K562 (cell line): ENCODE measurements around the gene ARHGAP30. TPM values are rescaled to one million over a fixed set of nuclear protein-coding genes. Genes with fewer than 3 reads are reported as not detected.

Experiments
- CEBPB ChIP-seq: fragments of 450-650 bp; IDR thresholded peaks from 2 replicates; pipeline ENCODE4 v1.6.1; 2016; ENCODE audit warnings: missing genetic modification characterization, missing compliant biosample characterization
- CHD1 ChIP-seq: fragments of 200-600 bp; sonication (generic); IDR thresholded peaks from one replicate; pipeline ENCODE4 v1.6.1; 2012; ENCODE audit warnings: mild to moderate bottlenecking, moderate library complexity, low read length, inconsistent platforms
- HDAC3 ChIP-seq: fragments of 450-650 bp; IDR thresholded peaks from 2 replicates; pipeline ENCODE4 v1.6.1; 2018; ENCODE audit warnings: borderline replicate concordance, mild to moderate bottlenecking, moderate library complexity; ENCODE audit not compliant: partially characterized antibody
- MYC ChIP-seq, 2 experiments: fragments of 250-450 bp in 1 of 2; sonication (Bioruptor Pico) in 1 of 2; IDR thresholded peaks; 2 replicates each; pipeline versions ENCODE4 v1.5.1 to v1.6.1; 2012 to 2021; ENCODE audit warnings: low read depth in 2 of 2, borderline replicate concordance in 1 of 2, improper control_type of control experiment in 1 of 2, low read length in 1 of 2, mild to moderate bottlenecking in 1 of 2, moderate library complexity in 1 of 2
- PBX2 ChIP-seq, 2 experiments: IDR thresholded peaks in 1 of 2; conservative IDR thresholded peaks in 1 of 2; 2 replicates each; pipeline ENCODE4 v1.6.1; 2016; ENCODE audit warnings: low read depth in 2 of 2, mild to moderate bottlenecking in 1 of 2, missing compliant biosample characterization in 1 of 2, missing genetic modification characterization in 1 of 2, moderate library complexity in 1 of 2
- PRPF4 ChIP-seq: fragments of 200-400 bp; formaldehyde crosslinking; IDR thresholded peaks from one replicate; pipeline ENCODE4 v1.6.1; 2017; ENCODE audit warnings: low read length, low read depth, mild to moderate bottlenecking; ENCODE audit not compliant: insufficient read depth, poor library complexity, severe bottlenecking
- RAD51 ChIP-seq: fragments of 450-650 bp; IDR thresholded peaks from 2 replicates; pipeline ENCODE4 v1.7.1; 2016; ENCODE audit warnings: low read depth, mild to moderate bottlenecking, borderline replicate concordance
- RFX1 ChIP-seq: fragments of 450-650 bp; IDR thresholded peaks from 2 replicates; pipeline ENCODE4 v1.6.1; 2016; ENCODE audit warnings: mild to moderate bottlenecking, moderate library complexity
- SRF ChIP-seq, 2 experiments: fragments of 250-450, 450-650 bp in 1 of 2; sonication (Bioruptor Pico) in 1 of 2; sonication (generic) in 1 of 2; formaldehyde crosslinking; IDR thresholded peaks; 2 replicates each; pipeline versions ENCODE4 v1.5.0 to v1.5.1; 2020 to 2022; ENCODE audit warnings: mild to moderate bottlenecking in 1 of 2, missing genetic modification reagents in 1 of 2
- SRSF1 ChIP-seq: fragments of 200-400 bp; formaldehyde crosslinking; IDR thresholded peaks from 2 replicates; pipeline ENCODE4 v1.6.1; 2017; ENCODE audit warnings: mild to moderate bottlenecking, low read depth, low read length, moderate library complexity
- TRIM28 ChIP-seq: fragments of 450-650 bp; IDR thresholded peaks from 2 replicates; pipeline ENCODE4 v1.6.1; 2017
- ZBTB34 ChIP-seq: fragments of 250-450 bp; sonication (Bioruptor Pico); IDR thresholded peaks from 2 replicates; pipeline ENCODE4 v1.8.0; 2021; ENCODE audit warnings: mild to moderate bottlenecking, moderate library complexity
- ZNF561 ChIP-seq: fragments of 450-650 bp; formaldehyde crosslinking; conservative IDR thresholded peaks from 2 replicates; pipeline ENCODE4 v1.4.0; 2020; ENCODE audit warnings: mild to moderate bottlenecking, moderate library complexity
- polyA plus RNA-seq, 8 experiments: library from polyadenylated mRNA; depleted of rRNA in 4 of 8; stranded (reverse) in 5 of 8; unstranded in 3 of 8; fragments of >200 nt; fragmentation: Nextera tagmentation in 2 of 8; fragmentation: Illumina TruSeq in 1 of 8; extraction: Ambion mirVana in 2 of 8; extraction: Trizol in 1 of 8; gene quantifications; 2 replicates each; pipeline versions ENCODE4 v1.2.1 to v1.2.3, GENCODE V29; 2011 to 2014; ENCODE audit warnings: inconsistent platforms in 1 of 8, missing spikeins in 1 of 8
- total RNA-seq, 7 experiments: library from RNA; depleted of rRNA in 6 of 7; stranded (reverse); fragments of >200 nt in 6 of 7; fragmentation: Illumina TruSeq in 2 of 7; extraction: Trizol in 2 of 7; gene quantifications; 2 replicates each; pipeline versions ENCODE4 v1.2.1 to v1.2.3, GENCODE V29; 2011 to 2021; ENCODE audit warnings: low replicate concordance in 1 of 7
- TF ChIP-seq, protein P1 (sequence below), 2 experiments: fragments of 450-650 bp; IDR thresholded peaks; 2 replicates each; pipeline ENCODE4 v1.6.1; 2016
- TF ChIP-seq, protein P2 (sequence below): fragments of 450-650 bp; conservative IDR thresholded peaks from 2 replicates; pipeline ENCODE4 v1.6.1; 2016; ENCODE audit warnings: missing genetic modification characterization, low read depth, mild to moderate bottlenecking, missing compliant biosample characterization, moderate library complexity
- TF ChIP-seq, protein P3 (sequence below): fragments of 150-350 bp; conservative IDR thresholded peaks from 2 replicates; pipeline ENCODE4 v1.6.1; 2014; ENCODE audit warnings: low read length

The ARHGAP30 gene
- total and polyA plus RNA-seq, 9 of the 15 experiments (the other 6 are each of a cell fraction or from before 2014, with no cell fraction given): 0.01 to 0.73 (median 0.12) TPM

DNA sequence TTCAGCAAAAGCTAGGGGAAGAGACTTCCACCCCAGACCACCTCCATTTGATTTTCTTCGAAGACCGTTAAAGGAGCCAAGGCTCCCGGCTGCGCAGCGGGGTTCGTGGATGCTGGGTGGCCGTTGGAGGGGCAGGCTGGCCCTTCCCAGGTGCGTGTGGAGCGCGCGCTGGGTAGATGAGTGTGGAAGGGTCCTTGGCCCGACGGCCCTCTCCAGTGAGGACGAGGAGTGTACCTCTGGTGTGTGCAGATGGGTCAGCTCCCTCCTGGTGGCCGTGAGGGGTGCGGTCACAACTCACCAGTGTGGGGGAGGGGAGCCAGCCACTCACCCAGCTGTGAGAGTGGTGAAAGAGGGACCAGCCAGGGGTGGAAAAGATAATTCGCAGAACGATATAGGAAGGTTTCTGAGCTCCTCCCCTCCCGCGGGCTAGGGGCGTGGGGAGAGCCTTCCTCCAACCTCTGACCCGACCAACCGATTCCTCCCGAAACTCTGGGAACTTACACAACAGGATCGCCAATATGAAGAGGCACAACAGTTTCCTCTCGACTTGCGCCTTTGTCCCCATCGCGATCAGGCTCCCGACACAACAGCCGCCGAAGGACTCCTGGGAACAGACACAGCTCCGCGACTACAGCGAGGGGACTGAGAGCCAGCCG is 49.1 kb downstream of the ARHGAP30 start, which contains the start of gene F11R (continued):
- no peak for TF ChIP-seq CHD1
- TF ChIP-seq CEBPB (tag): peak; percentile 91
- peak; percentile 37 for TF ChIP-seq HDAC3
- TF ChIP-seq, protein P1, sequence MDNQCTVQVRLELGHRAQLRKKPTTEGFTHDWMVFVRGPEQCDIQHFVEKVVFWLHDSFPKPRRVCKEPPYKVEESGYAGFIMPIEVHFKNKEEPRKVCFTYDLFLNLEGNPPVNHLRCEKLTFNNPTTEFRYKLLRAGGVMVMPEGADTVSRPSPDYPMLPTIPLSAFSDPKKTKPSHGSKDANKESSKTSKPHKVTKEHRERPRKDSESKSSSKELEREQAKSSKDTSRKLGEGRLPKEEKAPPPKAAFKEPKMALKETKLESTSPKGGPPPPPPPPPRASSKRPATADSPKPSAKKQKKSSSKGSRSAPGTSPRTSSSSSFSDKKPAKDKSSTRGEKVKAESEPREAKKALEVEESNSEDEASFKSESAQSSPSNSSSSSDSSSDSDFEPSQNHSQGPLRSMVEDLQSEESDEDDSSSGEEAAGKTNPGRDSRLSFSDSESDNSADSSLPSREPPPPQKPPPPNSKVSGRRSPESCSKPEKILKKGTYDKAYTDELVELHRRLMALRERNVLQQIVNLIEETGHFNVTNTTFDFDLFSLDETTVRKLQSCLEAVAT (IDR thresholded peaks at IDR 0.05): peak; percentile 34 to 91; a peak in 3 of 4 replicates
- TF ChIP-seq RAD51: no peak
- no peak for TF ChIP-seq ZNF561 (CRISPR knock-in tag)
- TF ChIP-seq PBX2 (CRISPR knock-in tag; IDR thresholded peaks at IDR 0.05; ENCODE audit: low read depth): no peak
- TF ChIP-seq PBX2 (tag; conservative IDR thresholded peaks at IDR 0.05; ENCODE audit: low read depth): peak; percentile 34
- no peak for TF ChIP-seq RFX1
- TF ChIP-seq, protein P2, sequence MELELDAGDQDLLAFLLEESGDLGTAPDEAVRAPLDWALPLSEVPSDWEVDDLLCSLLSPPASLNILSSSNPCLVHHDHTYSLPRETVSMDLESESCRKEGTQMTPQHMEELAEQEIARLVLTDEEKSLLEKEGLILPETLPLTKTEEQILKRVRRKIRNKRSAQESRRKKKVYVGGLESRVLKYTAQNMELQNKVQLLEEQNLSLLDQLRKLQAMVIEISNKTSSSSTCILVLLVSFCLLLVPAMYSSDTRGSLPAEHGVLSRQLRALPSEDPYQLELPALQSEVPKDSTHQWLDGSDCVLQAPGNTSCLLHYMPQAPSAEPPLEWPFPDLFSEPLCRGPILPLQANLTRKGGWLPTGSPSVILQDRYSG: no peak
- no peak for TF ChIP-seq ZBTB34 (CRISPR knock-in tag)
- no peak for TF ChIP-seq SRSF1
- no peak; a peak in 1 of 4 replicates for TF ChIP-seq SRF (CRISPR knock-in tag; IDR thresholded peaks at IDR 0.05)
- peak; percentile 63; the same call in 1 of the 2 replicates for TF ChIP-seq TRIM28
- TF ChIP-seq, protein P3, sequence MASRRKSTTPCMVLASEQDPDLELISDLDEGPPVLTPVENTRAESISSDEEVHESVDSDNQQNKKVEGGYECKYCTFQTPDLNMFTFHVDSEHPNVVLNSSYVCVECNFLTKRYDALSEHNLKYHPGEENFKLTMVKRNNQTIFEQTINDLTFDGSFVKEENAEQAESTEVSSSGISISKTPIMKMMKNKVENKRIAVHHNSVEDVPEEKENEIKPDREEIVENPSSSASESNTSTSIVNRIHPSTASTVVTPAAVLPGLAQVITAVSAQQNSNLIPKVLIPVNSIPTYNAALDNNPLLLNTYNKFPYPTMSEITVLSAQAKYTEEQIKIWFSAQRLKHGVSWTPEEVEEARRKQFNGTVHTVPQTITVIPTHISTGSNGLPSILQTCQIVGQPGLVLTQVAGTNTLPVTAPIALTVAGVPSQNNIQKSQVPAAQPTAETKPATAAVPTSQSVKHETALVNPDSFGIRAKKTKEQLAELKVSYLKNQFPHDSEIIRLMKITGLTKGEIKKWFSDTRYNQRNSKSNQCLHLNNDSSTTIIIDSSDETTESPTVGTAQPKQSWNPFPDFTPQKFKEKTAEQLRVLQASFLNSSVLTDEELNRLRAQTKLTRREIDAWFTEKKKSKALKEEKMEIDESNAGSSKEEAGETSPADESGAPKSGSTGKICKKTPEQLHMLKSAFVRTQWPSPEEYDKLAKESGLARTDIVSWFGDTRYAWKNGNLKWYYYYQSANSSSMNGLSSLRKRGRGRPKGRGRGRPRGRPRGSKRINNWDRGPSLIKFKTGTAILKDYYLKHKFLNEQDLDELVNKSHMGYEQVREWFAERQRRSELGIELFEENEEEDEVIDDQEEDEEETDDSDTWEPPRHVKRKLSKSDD: no peak
- TF ChIP-seq PRPF4: peak; percentile 52
- peak; percentile 55; the same call in 1 of the 2 replicates for TF ChIP-seq MYC (IDR thresholded peaks at IDR 0.05; ENCODE audit: low read depth, low read length)
- no peak for TF ChIP-seq MYC (CRISPR knock-in tag; IDR thresholded peaks at IDR 0.05; ENCODE audit: borderline replicate concordance, low read depth)
